ENCODE data around the gene RAB40C. TPM values are rescaled to one million over a fixed set of nuclear protein-coding genes. Genes with fewer than 3 reads are reported as not detected.

Gene RAB40C
- total RNA-seq, 1 experiment from 2014 or later = 19.1 TPM

GRCh38 chr16:674968-675883 lies 85.4 kb downstream of the RAB40C start, which contains the start of gene RHBDL1:
RHBDL1 (plus strand) TSS chr16:675671; CDS start chr16:675791, 120 bp downstream.
- no peak within 1 kb of the TSS for H3K27ac Mint-ChIP-seq (ENCODE audit: unreplicated experiment)
- no peak for TF ChIP-seq CTCF (IDR thresholded peaks at IDR 0.05; ENCODE audit: insufficient read depth in 1 of 2, low read depth in 1 of 2, low read length in 1 of 2, severe bottlenecking in 1 of 2, unreplicated experiment in 1 of 2)
- Histone ChIP-seq H3K4me3 (ENCODE audit: low read depth, low read length) (peak within 1 kb of the TSS; percentile 26), H3K9me3 (no peaks in the 10 kb centered on the region), H3K4me1 (0 out of 2 replicates have a peak, but pooled peaks cover 7% of the 10 kb centered on the region), H3K27me3 (replicated peaks; ENCODE audit: control insufficient read depth, insufficient read depth, low read length) (no peaks in the 10 kb centered on the region), H3K36me3 (ENCODE audit: control insufficient read depth, insufficient read depth, low read length) (peaks cover 2% of the 10 kb centered on the region)
- DNase-seq = no peak
- peaks cover 30% of the 10 kb centered on the region for H3K36me3 Mint-ChIP-seq (ENCODE audit: insufficient read depth, unreplicated experiment)
- intact Hi-C loops (cut with micrococcal nuclease; ENCODE audit: unreplicated experiment) = no loop called here
- peak within 1 kb of the TSS; percentile 53 for H3K4me3 Mint-ChIP-seq (ENCODE audit: unreplicated experiment)
- H3K9me3 Mint-ChIP-seq (ENCODE audit: unreplicated experiment) = no peaks in the 10 kb centered on the region
- BruUV-seq (replicated peaks) = no TSS peak
- POLR2A ChIA-PET = interaction anchor here (0.6 kb wide), 1 partner anchor 46 kb away, joined by 3 read pairs; no protein-coding TSS in a partner anchor
- CTCF ChIA-PET = no interaction called here
- H3K4me1 Mint-ChIP-seq (ENCODE audit: low read depth, unreplicated experiment) = no peaks in the 10 kb centered on the region
- no peaks in the 10 kb centered on the region for H3K27me3 Mint-ChIP-seq (ENCODE audit: insufficient read depth, unreplicated experiment)

- CTCF ChIA-PET = no interaction called here
- H3K36me3 ChIP-seq (ENCODE audit: control insufficient read depth, insufficient read depth, low read length) = peaks cover 1% of the 10 kb centered on the region
Observed at GRCh38 chr16:675884-676564, 86.2 kb downstream of the RAB40C start.

More at GRCh38 chr16:675884-676564, 86.2 kb downstream of the RAB40C start:
- no TSS peak for BruUV-seq (replicated peaks)
- POLR2A ChIA-PET = interaction anchor here (0.6 kb wide), 1 partner anchor 45 kb away, joined by 3 read pairs; no protein-coding TSS in a partner anchor
- intact Hi-C loops (cut with micrococcal nuclease; ENCODE audit: unreplicated experiment) = no loop called here
- Mint-ChIP-seq H3K27ac (ENCODE audit: unreplicated experiment) (no peak overlapping the region), H3K36me3 (ENCODE audit: insufficient read depth, unreplicated experiment) (peaks cover 33% of the 10 kb centered on the region), H3K27me3 (ENCODE audit: insufficient read depth, unreplicated experiment) (no peaks in the 10 kb centered on the region), H3K4me1 (ENCODE audit: low read depth, unreplicated experiment) (no peaks in the 10 kb centered on the region), H3K4me3 (ENCODE audit: unreplicated experiment) (no peak overlapping the region), H3K9me3 (ENCODE audit: unreplicated experiment) (no peaks in the 10 kb centered on the region)
- H3K9me3 ChIP-seq = no peaks in the 10 kb centered on the region
- no peaks in the 10 kb centered on the region for H3K27me3 ChIP-seq (replicated peaks; ENCODE audit: control insufficient read depth, insufficient read depth, low read length)
- no peak for TF ChIP-seq CTCF (IDR thresholded peaks at IDR 0.05; ENCODE audit: insufficient read depth in 1 of 2, low read depth in 1 of 2, low read length in 1 of 2, severe bottlenecking in 1 of 2, unreplicated experiment in 1 of 2)
- 0 out of 2 replicates have a peak, but pooled peaks cover 10% of the 10 kb centered on the region for H3K4me1 ChIP-seq
- peak overlapping the region; percentile 23; the same call in 1 of the 2 replicates for H3K4me3 ChIP-seq (ENCODE audit: low read depth, low read length)
- DNase-seq = no peak

Data from Caco-2 (cell line).